GM19452 (cell line): ENCODE data around the gene KIF19.

ENCODE experiments used
- ATAC-seq: cut with Tn5 transposase; IDR thresholded peaks from one replicate; pipeline ENCODE4 v1.9.1; 2021; ENCODE audit not compliant: unreplicated experiment

Gene KIF19

GRCh38 chr17:74305865-74306654 lies 20.0 kb upstream of the KIF19 start:
- ATAC-seq = no peak

DNA sequence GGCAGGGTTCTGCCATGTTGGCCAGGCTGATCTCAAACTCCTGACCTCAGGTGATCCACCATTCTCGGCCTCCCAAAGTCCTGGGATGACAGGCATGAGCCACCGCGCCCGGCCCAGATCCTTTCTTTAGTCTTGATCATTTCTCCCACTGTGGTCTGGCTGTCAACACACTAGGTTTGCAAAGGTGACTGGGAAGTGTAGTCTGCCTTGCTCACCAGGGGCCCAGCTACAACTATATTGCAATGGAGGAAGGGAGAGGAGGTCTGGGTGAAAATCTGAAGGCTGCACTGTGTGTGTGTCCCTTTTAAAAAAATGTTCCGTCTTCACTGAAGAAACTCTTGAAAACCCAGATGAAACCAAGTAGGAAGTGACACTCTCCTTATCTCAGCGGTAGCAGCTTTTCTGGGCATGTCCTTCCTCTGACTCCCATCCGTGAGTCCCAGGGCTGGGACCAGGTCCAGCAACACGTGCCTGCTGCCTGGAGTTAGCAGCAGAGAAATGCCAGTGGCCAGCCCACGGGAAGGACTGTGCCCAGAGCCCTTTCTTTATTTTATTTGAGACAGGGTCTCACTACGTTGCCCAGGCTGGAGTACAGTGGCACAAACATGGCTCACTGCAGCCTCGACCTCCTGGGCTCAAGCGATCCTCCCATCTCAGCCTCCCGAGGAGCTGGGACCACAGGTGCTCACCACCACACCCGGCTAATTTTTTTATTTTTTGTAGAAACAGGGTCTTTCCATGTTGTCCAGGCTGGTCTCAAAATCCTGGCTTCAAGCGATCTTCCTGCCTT lies 17.8 kb upstream of the KIF19 start:
- ATAC-seq = no peak

DNA sequence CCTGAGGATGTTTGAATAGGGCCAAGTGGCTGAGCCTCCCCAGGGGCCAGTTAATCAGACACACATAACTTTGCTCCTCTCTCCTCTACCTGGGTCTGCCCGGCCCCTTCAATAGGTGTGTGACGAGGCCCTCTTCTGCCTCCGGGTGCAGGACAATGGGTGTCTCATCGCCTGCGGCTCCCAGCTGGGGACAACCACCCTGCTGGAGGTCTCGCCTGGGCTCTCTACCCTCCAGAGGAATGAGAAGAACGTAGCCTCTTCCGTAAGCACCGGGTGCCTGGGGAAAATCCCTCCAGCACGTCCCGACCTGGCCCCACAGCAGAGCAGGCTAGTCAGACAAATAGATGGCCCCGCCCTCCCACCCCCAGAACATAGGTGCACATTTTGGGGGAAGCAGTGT lies 16.1 kb upstream of the KIF19 start:
- no peak for ATAC-seq

- no peak for ATAC-seq
Measured at GRCh38 chr17:74314877-74315276, 11.1 kb upstream of the KIF19 start.

DNA sequence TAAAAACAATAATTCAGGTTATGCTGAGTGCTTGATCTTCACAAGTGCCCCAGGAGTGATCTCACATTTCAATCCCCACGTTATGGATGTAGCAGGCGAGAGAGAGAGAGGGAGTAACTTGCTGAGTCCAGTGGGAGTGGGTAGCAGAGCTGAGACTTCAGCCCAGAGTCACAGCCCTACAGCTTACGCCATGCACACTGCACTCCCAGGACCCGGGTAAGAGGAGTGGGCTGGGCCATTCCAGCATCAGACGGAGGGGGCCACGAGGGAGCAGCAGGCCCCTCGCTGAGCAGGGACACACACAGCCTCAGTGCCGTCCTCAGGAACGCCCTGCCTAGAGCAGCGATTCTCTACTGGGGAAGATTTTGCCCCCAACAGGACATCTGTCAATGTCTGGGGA lies 9.8 kb upstream of the KIF19 start:
- ATAC-seq = no peak

DNA sequence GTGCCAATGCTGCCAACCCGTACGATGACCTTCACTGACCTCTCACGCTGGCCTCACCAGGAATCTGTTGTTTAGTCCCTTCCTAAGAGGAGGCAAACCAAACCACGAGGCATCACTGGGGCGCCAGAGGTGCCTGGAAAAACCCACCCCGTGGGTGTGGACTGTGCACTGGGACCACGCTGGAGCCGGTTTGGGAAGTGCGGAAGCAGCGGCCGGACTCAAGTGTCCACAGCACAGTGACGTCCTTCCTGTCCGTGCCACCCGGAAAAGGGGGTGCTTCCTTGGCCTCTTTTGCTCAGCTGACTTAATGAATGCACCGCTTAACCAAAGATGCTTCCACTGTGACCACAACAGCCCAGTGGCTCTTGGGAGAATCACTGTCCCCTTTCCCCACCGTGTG lies 9.0 kb upstream of the KIF19 start:
- no peak for ATAC-seq

GRCh38 chr17:74318391-74318790 lies 7.6 kb upstream of the KIF19 start:
- ATAC-seq = no peak

DNA sequence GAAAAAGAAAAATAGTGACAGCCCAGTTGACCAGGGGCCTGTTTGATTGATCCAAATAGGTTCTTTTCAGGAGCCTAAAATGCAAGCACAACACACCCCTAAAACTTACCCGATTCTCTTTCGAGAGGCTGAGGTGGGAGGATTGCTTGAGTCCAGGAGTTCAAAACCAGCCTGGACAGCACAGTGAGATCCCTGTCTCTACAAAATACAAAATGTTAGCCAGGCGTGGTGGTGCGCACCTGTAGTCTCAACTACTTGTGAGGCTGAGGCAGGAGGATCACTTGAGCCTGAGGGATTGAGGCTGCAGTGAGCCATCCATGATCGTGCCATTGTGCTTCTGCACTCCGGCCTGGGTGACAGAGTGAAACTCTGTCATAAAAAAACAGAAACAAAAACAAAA lies 1.5 kb upstream of the KIF19 start:
- no peak for ATAC-seq

DNA sequence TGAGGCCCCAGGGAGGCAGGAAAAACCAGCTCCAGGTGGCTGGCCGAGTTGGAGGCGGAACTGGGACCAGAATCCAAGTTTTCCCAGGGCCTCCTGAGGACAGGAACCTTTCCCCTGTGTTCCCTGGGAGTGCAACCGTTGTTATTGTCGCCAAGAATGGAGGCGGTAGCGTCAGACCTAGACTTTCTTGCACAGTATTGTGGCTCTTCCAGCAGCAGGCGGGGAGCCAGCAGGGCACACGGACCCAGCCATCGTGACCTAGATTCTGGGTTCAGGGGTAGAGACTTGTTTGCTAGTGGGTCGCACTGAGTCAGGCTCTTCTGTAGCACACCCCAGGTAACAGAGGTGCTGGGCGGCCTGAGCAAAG lies 667 bp upstream of the KIF19 start:
- ATAC-seq = no peak

DNA sequence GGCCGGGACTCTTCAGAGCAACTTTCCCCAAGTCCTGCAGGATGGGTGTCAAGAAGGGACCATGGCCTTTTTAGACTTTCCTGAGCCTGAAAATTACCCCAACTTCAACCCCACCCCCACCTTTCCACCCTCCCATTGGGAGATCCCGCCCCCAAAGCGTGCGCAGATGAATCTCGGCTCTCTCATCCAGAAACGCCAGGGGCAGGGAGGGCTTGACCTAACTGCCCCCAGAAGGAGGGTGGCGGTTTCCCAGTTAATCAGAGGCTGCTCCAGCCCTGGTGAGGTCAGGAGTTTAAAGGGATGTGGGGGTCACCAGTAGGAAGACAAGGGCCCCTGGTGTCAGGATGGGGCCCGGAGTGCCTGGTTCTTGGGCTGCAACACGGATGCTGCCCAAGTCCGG lies 480 bp downstream of the KIF19 start:
- no peak for ATAC-seq

- no peak for ATAC-seq
Measured at GRCh38 chr17:74328487-74328886, 2.5 kb downstream of the KIF19 start.

DNA sequence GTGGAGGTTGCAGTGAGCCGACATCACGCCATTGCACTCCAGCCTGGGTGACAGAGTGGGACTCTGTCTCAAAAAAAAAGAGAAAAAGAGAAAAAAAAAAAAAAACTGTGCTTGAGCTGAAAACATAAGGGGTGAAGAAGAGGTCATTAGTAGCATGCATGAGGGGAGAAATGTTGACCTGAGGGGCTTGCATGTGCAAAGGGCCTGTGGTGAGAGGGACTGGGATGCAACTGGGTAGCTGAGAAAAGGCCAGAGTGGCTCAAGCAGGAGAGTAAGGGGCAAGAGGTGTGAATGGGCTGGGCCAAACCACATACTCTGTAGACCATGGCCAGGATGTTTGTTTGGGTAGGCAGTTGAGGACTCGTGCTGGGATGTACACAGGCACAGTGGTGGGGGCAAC lies 3.4 kb downstream of the KIF19 start:
- no peak for ATAC-seq

DNA sequence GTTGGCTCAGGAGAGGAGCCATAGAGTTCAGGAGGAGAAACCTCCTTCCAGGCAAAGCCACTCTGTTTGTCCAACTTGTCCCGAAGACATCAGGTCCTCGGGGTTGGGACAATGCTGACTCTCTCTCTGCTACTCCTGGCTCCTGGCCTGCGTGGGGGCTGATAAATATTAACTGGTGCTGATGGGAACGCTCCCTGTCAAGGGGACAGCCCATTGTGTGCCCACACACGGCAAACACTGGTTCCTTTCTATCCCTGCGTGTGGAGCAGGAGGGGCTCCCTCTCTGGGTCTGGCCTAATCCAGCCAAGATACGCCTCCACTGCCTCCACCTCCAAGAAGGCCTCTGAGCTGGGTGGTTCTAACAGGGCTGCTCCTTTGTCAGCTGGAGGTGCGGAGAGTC lies 4.4 kb downstream of the KIF19 start:
- ATAC-seq = no peak

GRCh38 chr17:74332017-74332650 lies 6.1 kb downstream of the KIF19 start:
- ATAC-seq = no peak

GRCh38 chr17:74332763-74333283 lies 6.8 kb downstream of the KIF19 start:
- no peak for ATAC-seq

GRCh38 chr17:74334393-74335039 lies 8.5 kb downstream of the KIF19 start:
- ATAC-seq = no peak

- no peak for ATAC-seq
Measured at GRCh38 chr17:74335529-74336062, 9.6 kb downstream of the KIF19 start.

DNA sequence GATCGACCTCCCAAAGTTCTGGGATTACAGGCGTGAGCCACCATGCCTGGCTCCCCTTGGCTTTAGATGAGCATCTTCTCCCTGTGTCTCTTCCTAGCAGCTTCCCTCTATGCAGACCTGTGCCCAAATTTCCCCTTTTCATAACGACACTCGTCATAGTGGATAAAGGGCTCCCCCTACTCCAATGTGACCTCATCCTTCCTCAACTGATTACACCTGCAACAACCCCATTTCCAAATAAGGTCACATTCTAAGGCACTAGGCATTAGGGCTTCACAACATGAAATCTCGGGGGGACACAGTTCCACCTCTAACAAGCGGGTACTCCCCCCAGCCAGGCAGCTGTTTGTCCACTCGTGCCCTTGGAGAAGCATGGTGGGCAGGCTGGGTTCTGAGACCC lies 10.3 kb downstream of the KIF19 start:
- no peak for ATAC-seq

GRCh38 chr17:74337834-74338500 lies 11.9 kb downstream of the KIF19 start:
- no peak for ATAC-seq

- no peak for ATAC-seq
Measured at GRCh38 chr17:74339537-74340195, 13.6 kb downstream of the KIF19 start.
